ENCODE results near the gene DPYD.

Gene DPYD

GRCh38 chr1:97120806-97121205 is 800.0 kb downstream of the DPYD start:
- no peak for FAIRE-seq

GRCh38 chr1:97119260-97120158 is 801.3 kb downstream of the DPYD start:
- no peak for FAIRE-seq

GRCh38 chr1:97114842-97115241 is 806.0 kb downstream of the DPYD start:
- FAIRE-seq = no peak

- FAIRE-seq = no peak
Measured at GRCh38 chr1:97112442-97112841, 808.4 kb downstream of the DPYD start.

GRCh38 chr1:97108179-97108578 is 812.7 kb downstream of the DPYD start:
- no peak for FAIRE-seq

GRCh38 chr1:97105531-97105930 is 815.3 kb downstream of the DPYD start:
- no peak for FAIRE-seq

- FAIRE-seq = no peak
Measured at GRCh38 chr1:97101509-97101908, 819.3 kb downstream of the DPYD start.

GRCh38 chr1:97097404-97097925 is 823.4 kb downstream of the DPYD start:
- no peak for FAIRE-seq

GRCh38 chr1:97095764-97096163 is 825.1 kb downstream of the DPYD start:
- FAIRE-seq = no peak

GRCh38 chr1:97094247-97094972 is 826.4 kb downstream of the DPYD start:
- no peak for FAIRE-seq

- no peak for FAIRE-seq
Measured at GRCh38 chr1:97093741-97094140, 827.1 kb downstream of the DPYD start.

GRCh38 chr1:97092824-97093223 is 828.0 kb downstream of the DPYD start:
- no peak for FAIRE-seq

- FAIRE-seq = no peak
Measured at GRCh38 chr1:97091679-97092078, 829.2 kb downstream of the DPYD start.

- no peak for FAIRE-seq
Measured at GRCh38 chr1:97091263-97091662, 829.6 kb downstream of the DPYD start.

- FAIRE-seq = no peak
Measured at GRCh38 chr1:97090725-97091124, 830.1 kb downstream of the DPYD start.

GRCh38 chr1:97089173-97089572 is 831.7 kb downstream of the DPYD start:
- FAIRE-seq = no peak

- FAIRE-seq = no peak
Measured at GRCh38 chr1:97088391-97088790, 832.4 kb downstream of the DPYD start.

GRCh38 chr1:97084546-97084945 is 836.3 kb downstream of the DPYD start:
- FAIRE-seq = no peak

GRCh38 chr1:97082160-97082848 is 838.5 kb downstream of the DPYD start:
- FAIRE-seq = no peak

GRCh38 chr1:97078872-97079271 is 842.0 kb downstream of the DPYD start:
- no peak for FAIRE-seq

- FAIRE-seq = no peak
Measured at GRCh38 chr1:97077221-97077620, 843.6 kb downstream of the DPYD start.

- FAIRE-seq = no peak
Measured at GRCh38 chr1:97074771-97075170, 846.1 kb downstream of the DPYD start.

- no peak for FAIRE-seq
Measured at GRCh38 chr1:97073936-97074335, 846.9 kb downstream of the DPYD start.
